Stomach (tissue), 4 donors: ENCODE measurements around the gene TMEM140.

ENCODE experiments used
- CTCF ChIP-seq, 7 experiments: fragments of 450-650 bp in 4 of 7; fragments of 200-600 bp in 3 of 7; sonication (generic) in 3 of 7; IDR thresholded peaks; one replicate each; pipeline ENCODE4 v1.5.1; 2016 to 2019; ENCODE audit warnings: antibody characterized with exemption in 7 of 7, control low read depth in 2 of 7, mild to moderate bottlenecking in 1 of 7
- POLR2A ChIP-seq, 4 donors: fragments of 450-650 bp; IDR thresholded peaks; one replicate each; pipeline ENCODE4 v1.6.1; 2016; ENCODE audit warnings: antibody characterized with exemption in 4 of 4, control low read depth in 2 of 4, mild to moderate bottlenecking in 1 of 4, moderate library complexity in 1 of 4
- POLR2AphosphoS5 ChIP-seq, 3 donors: sonication (generic); formaldehyde crosslinking; IDR thresholded peaks; one replicate each; pipeline ENCODE4 v1.6.1; 2016; ENCODE audit warnings: antibody characterized with exemption in 3 of 3

GRCh38 chr7:135158874-135159273, 11.0 kb downstream of the TMEM140 start:
- TF ChIP-seq CTCF (IDR thresholded peaks at IDR 0.05) (no peak), POLR2AphosphoS5 (IDR thresholded peaks at IDR 0.05) (no peak), POLR2A (IDR thresholded peaks at IDR 0.05) (no peak)
